Liver (tissue), 9 donors: ENCODE results near the gene AP1M2. TPM values are rescaled to one million over a fixed set of nuclear protein-coding genes. Genes with fewer than 3 reads are reported as not detected.
"Not testable (repeated sequence)": the region's sequence is repeated elsewhere in the genome, so short reads cannot be mapped to it uniquely, and the experiment has no call there.

ENCODE experiments used
- DNase-seq: peaks from one replicate; pipeline ENCODE4 v3.0.0-alpha.2; 2017; ENCODE audit warnings: low spot score
- H3K27ac ChIP-seq, 2 donors: one replicate each; pipeline ENCODE4 v1.7.0; 2013; ENCODE audit warnings: inconsistent platforms in 2 of 2, low read length in 2 of 2, control low read depth in 1 of 2, low read depth in 1 of 2, mild to moderate bottlenecking in 1 of 2
- H3K27me3 ChIP-seq, 4 donors: one replicate each; pipeline versions ENCODE4 v1.6.1 to v1.7.0; 2013; ENCODE audit warnings: low read length in 3 of 4, inconsistent platforms in 1 of 4, mild to moderate bottlenecking in 1 of 4, moderate library complexity in 1 of 4; ENCODE audit not compliant: control insufficient read depth in 4 of 4, insufficient read depth in 4 of 4
- H3K36me3 ChIP-seq, 4 donors: one replicate each; pipeline versions ENCODE4 v1.6.1 to v1.7.0; 2013; ENCODE audit warnings: low read length in 3 of 4, mild to moderate bottlenecking in 3 of 4, low read depth in 1 of 4, moderate library complexity in 1 of 4; ENCODE audit not compliant: control insufficient read depth in 4 of 4, insufficient read depth in 3 of 4
- H3K4me1 ChIP-seq, 4 donors: one replicate each; pipeline versions ENCODE4 v1.6.1 to v1.7.0; 2013; ENCODE audit warnings: low read length in 3 of 4, mild to moderate bottlenecking in 3 of 4, moderate library complexity in 1 of 4; ENCODE audit not compliant: control insufficient read depth in 4 of 4, insufficient read depth in 4 of 4
- H3K4me3 ChIP-seq, 3 donors: one replicate each; pipeline versions ENCODE4 v1.6.1 to v1.7.0; 2013; ENCODE audit warnings: low read length in 3 of 3, control low read depth in 1 of 3, low read depth in 1 of 3, mild to moderate bottlenecking in 1 of 3
- H3K9ac ChIP-seq, 2 donors: one replicate each; pipeline ENCODE4 v1.7.0; 2013; ENCODE audit warnings: low read length in 2 of 2, mild to moderate bottlenecking in 2 of 2, moderate library complexity in 2 of 2, control low read depth in 1 of 2, low read depth in 1 of 2
- H3K9me3 ChIP-seq, 4 donors: one replicate each; pipeline versions ENCODE4 v1.6.1 to v1.7.0; 2013; ENCODE audit warnings: low read length in 3 of 4; ENCODE audit not compliant: control insufficient read depth in 4 of 4
- CTCF ChIP-seq: fragments of 150-350 bp; IDR thresholded peaks from 2 replicates; pipeline ENCODE4 v1.5.1; 2017; ENCODE audit warnings: improper control_type of control experiment, low read depth, low read length; ENCODE audit not compliant: missing input control
- EGR1 ChIP-seq, 2 donors: IDR thresholded peaks; 2 replicates each; pipeline ENCODE4 v1.6.1; 2016 to 2018; ENCODE audit warnings: antibody characterized with exemption in 2 of 2, low read depth in 2 of 2
- FOXA1 ChIP-seq: IDR thresholded peaks from 2 replicates; pipeline ENCODE4 v1.6.1; 2016; ENCODE audit warnings: antibody characterized with exemption
- FOXA2 ChIP-seq: IDR thresholded peaks from 2 replicates; pipeline ENCODE4 v1.6.1; 2016; ENCODE audit warnings: antibody characterized with exemption
- GABPA ChIP-seq, 2 donors: IDR thresholded peaks in 1 of 2; conservative IDR thresholded peaks in 1 of 2; 2 replicates each; pipeline ENCODE4 v1.6.1; 2016; ENCODE audit warnings: antibody characterized with exemption in 2 of 2, mild to moderate bottlenecking in 1 of 2, moderate library complexity in 1 of 2
- HNF4A ChIP-seq, 2 donors: conservative IDR thresholded peaks; 2 replicates each; pipeline ENCODE4 v1.6.1; 2016; ENCODE audit warnings: antibody characterized with exemption in 2 of 2, mild to moderate bottlenecking in 2 of 2
- HNF4G ChIP-seq: IDR thresholded peaks from 2 replicates; pipeline ENCODE4 v1.6.1; 2016; ENCODE audit warnings: antibody characterized with exemption
- JUND ChIP-seq, 2 donors: IDR thresholded peaks; 2 replicates each; pipeline ENCODE4 v1.6.1; 2016; ENCODE audit warnings: antibody characterized with exemption in 2 of 2
- RAD21 ChIP-seq, 2 donors: IDR thresholded peaks; 2 replicates each; pipeline ENCODE4 v1.6.1; 2016; ENCODE audit warnings: antibody characterized with exemption in 2 of 2, mild to moderate bottlenecking in 2 of 2
- RXRA ChIP-seq, 2 donors: IDR thresholded peaks; 2 replicates each; pipeline ENCODE4 v1.6.1; 2017 to 2018; ENCODE audit warnings: antibody characterized with exemption in 2 of 2, mild to moderate bottlenecking in 1 of 2
- SP1 ChIP-seq: IDR thresholded peaks from 2 replicates; pipeline ENCODE4 v1.6.1; 2018; ENCODE audit warnings: antibody characterized with exemption, mild to moderate bottlenecking
- YY1 ChIP-seq: IDR thresholded peaks from 2 replicates; pipeline ENCODE4 v1.6.1; 2016; ENCODE audit warnings: antibody characterized with exemption, mild to moderate bottlenecking
- ZBTB33 ChIP-seq: IDR thresholded peaks from 2 replicates; pipeline ENCODE4 v1.6.1; 2016; ENCODE audit warnings: antibody characterized with exemption
- WGBS: extraction: QIAGEN DNeasy Blood & Tissue Kit; methylation state at CpG from one replicate; pipeline ENCODE4 v1.1.7; 2013; 5-methylcytosine and 5-hydroxymethylcytosine counted together
- polyA plus RNA-seq, 2 donors: library from polyadenylated mRNA; stranded (reverse) in 1 of 2; unstranded in 1 of 2; fragments of 200-250 nt in 1 of 2; fragments of >200 nt in 1 of 2; fragmentation: Nextera tagmentation in 1 of 2; extraction: Ambion mirVana in 1 of 2; gene quantifications; one replicate each; pipeline versions ENCODE4 v1.2.1 to v1.2.3, GENCODE V29; 2013 to 2015
- total RNA-seq, 2 donors: library from RNA; depleted of rRNA; stranded (reverse); fragments of >200 nt; gene quantifications; one replicate each; pipeline ENCODE4 v1.2.3, GENCODE V29; 2014
- TF ChIP-seq, protein P1 (sequence below): IDR thresholded peaks from 2 replicates; pipeline ENCODE4 v1.6.1; 2016; ENCODE audit warnings: antibody characterized with exemption, mild to moderate bottlenecking
- TF ChIP-seq, protein P2 (sequence below): IDR thresholded peaks from 2 replicates; pipeline ENCODE4 v1.6.1; 2016; ENCODE audit warnings: antibody characterized with exemption
- donor health status: healthy.
- donor health status: healthy.
- donor health status: healthy.
- donor health status: healthy.
- donor health status: healthy.

Gene AP1M2
- total and polyA plus RNA-seq, 4 donors, result 0.42 to 1.3 (median 0.70) TPM

DNA sequence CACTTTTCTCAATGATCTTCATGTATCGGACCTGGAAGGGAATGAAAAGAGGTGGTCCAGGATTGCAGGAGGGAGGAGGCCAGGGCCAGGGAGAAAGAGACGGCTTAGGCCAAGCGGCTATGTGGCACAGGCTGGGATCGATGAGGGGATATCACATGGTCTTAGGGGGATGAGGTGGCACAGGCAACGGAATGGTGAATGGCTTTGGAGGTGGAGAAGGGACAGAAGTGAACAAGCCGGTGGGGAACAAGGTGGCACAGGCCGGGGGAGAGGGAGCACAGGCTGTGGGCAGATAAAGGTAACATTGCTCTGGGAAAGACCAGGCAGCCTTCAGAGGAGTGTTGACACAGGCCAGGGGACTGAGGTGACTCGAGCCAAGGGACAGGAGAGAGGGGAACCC lies 12.7 kb downstream of the AP1M2 start:
- H3K4me3 ChIP-seq, result no peak overlapping the region

DNA sequence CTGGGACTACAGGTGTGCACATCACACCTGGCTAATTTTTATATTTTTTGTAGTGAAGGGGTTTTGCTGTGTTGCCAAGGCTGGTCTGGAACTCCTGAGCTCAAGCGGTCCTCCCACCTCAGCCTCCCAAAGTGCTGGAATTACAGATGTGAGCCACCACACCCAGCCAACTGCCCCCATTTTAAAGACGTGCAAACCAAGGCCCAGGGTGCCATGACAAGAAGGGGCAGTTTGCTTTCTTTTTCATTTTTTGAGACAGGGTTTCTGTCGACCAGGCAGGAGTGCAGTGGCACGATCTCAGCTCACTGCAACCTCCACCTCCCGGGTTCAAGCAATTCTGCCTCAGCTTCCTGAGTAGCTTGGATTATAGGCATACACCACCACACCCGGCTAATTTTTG lies 13.3 kb downstream of the AP1M2 start:
- not testable (repeated sequence) for H3K9ac ChIP-seq, H3K9me3 ChIP-seq, H3K36me3 ChIP-seq, H3K27me3 ChIP-seq, H3K4me3 ChIP-seq, H3K27ac ChIP-seq, DNase-seq, H3K4me1 ChIP-seq
- 91% methylated on average over 6 of the region's 6 CpGs for WGBS

More for the DNA sequence above, 12.7 kb downstream of the AP1M2 start:
- TF ChIP-seq EGR1 (IDR thresholded peaks at IDR 0.05; ENCODE audit: low read depth in 2 of 2) (no peak), SP1 (no peak), RXRA (IDR thresholded peaks at IDR 0.05) (no peak), JUND (IDR thresholded peaks at IDR 0.05) (no peak), HNF4G (no peak), HNF4A (conservative IDR thresholded peaks at IDR 0.05) (no peak), CTCF (no peak), YY1 (no peak), FOXA1 (no peak), ZBTB33 (no peak), FOXA2 (no peak), RAD21 (IDR thresholded peaks at IDR 0.05) (no peak), GABPA (IDR thresholded peaks at IDR 0.05 in 1 of 2, conservative IDR thresholded peaks at IDR 0.05 in 1 of 2) (no peak)
- TF ChIP-seq, protein P1, sequence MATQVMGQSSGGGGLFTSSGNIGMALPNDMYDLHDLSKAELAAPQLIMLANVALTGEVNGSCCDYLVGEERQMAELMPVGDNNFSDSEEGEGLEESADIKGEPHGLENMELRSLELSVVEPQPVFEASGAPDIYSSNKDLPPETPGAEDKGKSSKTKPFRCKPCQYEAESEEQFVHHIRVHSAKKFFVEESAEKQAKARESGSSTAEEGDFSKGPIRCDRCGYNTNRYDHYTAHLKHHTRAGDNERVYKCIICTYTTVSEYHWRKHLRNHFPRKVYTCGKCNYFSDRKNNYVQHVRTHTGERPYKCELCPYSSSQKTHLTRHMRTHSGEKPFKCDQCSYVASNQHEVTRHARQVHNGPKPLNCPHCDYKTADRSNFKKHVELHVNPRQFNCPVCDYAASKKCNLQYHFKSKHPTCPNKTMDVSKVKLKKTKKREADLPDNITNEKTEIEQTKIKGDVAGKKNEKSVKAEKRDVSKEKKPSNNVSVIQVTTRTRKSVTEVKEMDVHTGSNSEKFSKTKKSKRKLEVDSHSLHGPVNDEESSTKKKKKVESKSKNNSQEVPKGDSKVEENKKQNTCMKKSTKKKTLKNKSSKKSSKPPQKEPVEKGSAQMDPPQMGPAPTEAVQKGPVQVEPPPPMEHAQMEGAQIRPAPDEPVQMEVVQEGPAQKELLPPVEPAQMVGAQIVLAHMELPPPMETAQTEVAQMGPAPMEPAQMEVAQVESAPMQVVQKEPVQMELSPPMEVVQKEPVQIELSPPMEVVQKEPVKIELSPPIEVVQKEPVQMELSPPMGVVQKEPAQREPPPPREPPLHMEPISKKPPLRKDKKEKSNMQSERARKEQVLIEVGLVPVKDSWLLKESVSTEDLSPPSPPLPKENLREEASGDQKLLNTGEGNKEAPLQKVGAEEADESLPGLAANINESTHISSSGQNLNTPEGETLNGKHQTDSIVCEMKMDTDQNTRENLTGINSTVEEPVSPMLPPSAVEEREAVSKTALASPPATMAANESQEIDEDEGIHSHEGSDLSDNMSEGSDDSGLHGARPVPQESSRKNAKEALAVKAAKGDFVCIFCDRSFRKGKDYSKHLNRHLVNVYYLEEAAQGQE, result no peak
- TF ChIP-seq, protein P2, sequence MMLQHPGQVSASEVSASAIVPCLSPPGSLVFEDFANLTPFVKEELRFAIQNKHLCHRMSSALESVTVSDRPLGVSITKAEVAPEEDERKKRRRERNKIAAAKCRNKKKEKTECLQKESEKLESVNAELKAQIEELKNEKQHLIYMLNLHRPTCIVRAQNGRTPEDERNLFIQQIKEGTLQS, result no peak
- Histone ChIP-seq H3K36me3 (no peaks in the 10 kb centered on the region), H3K9ac (no peak overlapping the region), H3K27ac (no peak overlapping the region), H3K4me1 (peaks cover 1 to 2% (median 1%) of the 10 kb centered on the region in 4 donors), H3K27me3 (no peaks in the 10 kb centered on the region), H3K9me3 (no peaks in the 10 kb centered on the region)
- no peak for DNase-seq
- 89% methylated on average over 8 of the region's 8 CpGs for WGBS
